Muscle layer of colon (tissue), 2 donors: ENCODE results near the gene NEO1.

Experiments
- H3K27ac ChIP-seq: one replicate; pipeline ENCODE4 v1.7.0; 2013; ENCODE audit warnings: low read depth, mild to moderate bottlenecking, low read length, moderate library complexity
- H3K27me3 ChIP-seq, 2 donors: one replicate each; pipeline ENCODE4 v1.7.0; 2013; ENCODE audit warnings: low read length in 2 of 2, mild to moderate bottlenecking in 2 of 2; ENCODE audit not compliant: insufficient read depth in 2 of 2, control insufficient read depth in 1 of 2
- H3K36me3 ChIP-seq: one replicate; pipeline ENCODE4 v1.7.0; 2013; ENCODE audit warnings: mild to moderate bottlenecking, low read length; ENCODE audit not compliant: insufficient read depth
- H3K4me1 ChIP-seq: one replicate; pipeline ENCODE4 v1.7.0; 2013; ENCODE audit warnings: mild to moderate bottlenecking, low read length; ENCODE audit not compliant: insufficient read depth
- H3K4me3 ChIP-seq, 2 donors: one replicate each; pipeline ENCODE4 v1.7.0; 2013; ENCODE audit warnings: low read length in 2 of 2, low read depth in 1 of 2, mild to moderate bottlenecking in 1 of 2, moderate library complexity in 1 of 2
- H3K9ac ChIP-seq: one replicate; pipeline ENCODE4 v1.7.0; 2013; ENCODE audit warnings: low read length
- H3K9me3 ChIP-seq: one replicate; pipeline ENCODE4 v1.7.0; 2013; ENCODE audit warnings: mild to moderate bottlenecking, low read length
- donor health status: abdominal sarcoma.
- donor health status: Adenocarcinoma of cecum.

The NEO1 gene

GRCh38 chr15:73051807-73052652 is at the start of gene NEO1:
Gene NEO1, plus strand, starts transcription at chr15:73052463. Its CDS starts 213 bp downstream, at chr15:73052676.
- Histone ChIP-seq H3K36me3 (no peaks in the 10 kb centered on the region), H3K4me3 (peak within 1 kb of the TSS; percentile 75 to 79), H3K4me1 (peaks cover 5% of the 10 kb centered on the region), H3K27me3 (no peaks in the 10 kb centered on the region), H3K9me3 (no peaks in the 10 kb centered on the region), H3K27ac (peak within 1 kb of the TSS; percentile 88), H3K9ac (peak within 1 kb of the TSS; percentile 51)

GRCh38 chr15:73004462-73004861 is 47.8 kb upstream of the NEO1 start:
- no peaks in the 10 kb centered on the region for H3K4me1 ChIP-seq
- no peak overlapping the region for H3K4me3 ChIP-seq
- H3K9me3 ChIP-seq = no peaks in the 10 kb centered on the region
- H3K27me3 ChIP-seq = peaks cover 0 to 3% of the 10 kb centered on the region in 2 donors
- H3K36me3 ChIP-seq = no peaks in the 10 kb centered on the region
- H3K9ac ChIP-seq = no peak overlapping the region
- H3K27ac ChIP-seq = no peak overlapping the region

GRCh38 chr15:73005032-73005431 is 47.2 kb upstream of the NEO1 start:
- peaks cover 0 to 4% of the 10 kb centered on the region in 2 donors for H3K27me3 ChIP-seq
- no peak overlapping the region for H3K27ac ChIP-seq
- no peak overlapping the region for H3K4me3 ChIP-seq
- H3K9ac ChIP-seq = no peak overlapping the region
- H3K36me3 ChIP-seq = no peaks in the 10 kb centered on the region
- H3K4me1 ChIP-seq = no peaks in the 10 kb centered on the region
- H3K9me3 ChIP-seq = no peaks in the 10 kb centered on the region

GRCh38 chr15:73005446-73005845 is 46.8 kb upstream of the NEO1 start:
- H3K36me3 ChIP-seq = no peaks in the 10 kb centered on the region
- no peak overlapping the region for H3K4me3 ChIP-seq
- no peak overlapping the region for H3K27ac ChIP-seq
- peaks cover 0 to 4% of the 10 kb centered on the region in 2 donors for H3K27me3 ChIP-seq
- H3K9me3 ChIP-seq = no peaks in the 10 kb centered on the region
- no peak overlapping the region for H3K9ac ChIP-seq
- no peaks in the 10 kb centered on the region for H3K4me1 ChIP-seq

GRCh38 chr15:73006523-73006922 is 45.7 kb upstream of the NEO1 start:
- H3K36me3 ChIP-seq = no peaks in the 10 kb centered on the region
- no peaks in the 10 kb centered on the region for H3K9me3 ChIP-seq

GRCh38 chr15:73009066-73010056 is 42.9 kb upstream of the NEO1 start:
- Histone ChIP-seq H3K27ac (no peak overlapping the region), H3K36me3 (no peaks in the 10 kb centered on the region), H3K9ac (no peak overlapping the region), H3K4me1 (no peaks in the 10 kb centered on the region), H3K27me3 (peaks cover 0 to 4% of the 10 kb centered on the region in 2 donors), H3K9me3 (no peaks in the 10 kb centered on the region), H3K4me3 (no peak overlapping the region)

More at GRCh38 chr15:73006523-73006922, 45.7 kb upstream of the NEO1 start:
- Histone ChIP-seq H3K4me3 (no peak overlapping the region), H3K27me3 (peaks cover 0 to 4% of the 10 kb centered on the region in 2 donors), H3K27ac (no peak overlapping the region), H3K4me1 (no peaks in the 10 kb centered on the region), H3K9ac (no peak overlapping the region)

GRCh38 chr15:73010154-73011152 is 41.8 kb upstream of the NEO1 start:
- no peaks in the 10 kb centered on the region for H3K4me1 ChIP-seq
- no peak overlapping the region for H3K27ac ChIP-seq
- H3K9ac ChIP-seq = no peak overlapping the region
- H3K36me3 ChIP-seq = no peaks in the 10 kb centered on the region
- peaks cover 0 to 4% of the 10 kb centered on the region in 2 donors for H3K27me3 ChIP-seq
- no peaks in the 10 kb centered on the region for H3K9me3 ChIP-seq
- no peak overlapping the region for H3K4me3 ChIP-seq

- Histone ChIP-seq H3K36me3 (no peaks in the 10 kb centered on the region), H3K4me1 (no peaks in the 10 kb centered on the region), H3K4me3 (no peak overlapping the region), H3K27ac (no peak overlapping the region), H3K9me3 (no peaks in the 10 kb centered on the region), H3K27me3 (no peaks in the 10 kb centered on the region), H3K9ac (no peak overlapping the region)
Observed at GRCh38 chr15:73014904-73015303, 37.4 kb upstream of the NEO1 start.

GRCh38 chr15:73015493-73015892 is 36.8 kb upstream of the NEO1 start:
- Histone ChIP-seq H3K27me3 (no peaks in the 10 kb centered on the region), H3K9ac (no peak overlapping the region), H3K4me1 (no peaks in the 10 kb centered on the region), H3K4me3 (no peak overlapping the region), H3K9me3 (no peaks in the 10 kb centered on the region), H3K36me3 (no peaks in the 10 kb centered on the region), H3K27ac (no peak overlapping the region)

- no peaks in the 10 kb centered on the region for H3K9me3 ChIP-seq
- H3K9ac ChIP-seq = no peak overlapping the region
- no peaks in the 10 kb centered on the region for H3K4me1 ChIP-seq
- H3K27me3 ChIP-seq = no peaks in the 10 kb centered on the region
- H3K27ac ChIP-seq = no peak overlapping the region
- H3K4me3 ChIP-seq = no peak overlapping the region
- no peaks in the 10 kb centered on the region for H3K36me3 ChIP-seq
Observed at GRCh38 chr15:73017987-73018386, 34.3 kb upstream of the NEO1 start.
